GM08714 (cell line): ENCODE data around the gene DUS4L.

ENCODE experiments used
- H3K4me3 ChIP-seq: fragments of 200-500 bp; sonication (Bioruptor generic); 2 replicates; pipeline ENCODE4 v1.5.1; 2014; ENCODE audit warnings: mild to moderate bottlenecking, low read length, inconsistent platforms
- ZNF274 ChIP-seq: IDR thresholded peaks from 2 replicates; pipeline ENCODE4 v1.6.1; 2012; ENCODE audit warnings: mild to moderate bottlenecking, low read depth, low read length

The DUS4L gene

GRCh38 chr7:107593025-107593410 is 29.2 kb downstream of the DUS4L start:
- no peak for TF ChIP-seq ZNF274
- H3K4me3 ChIP-seq: no peak overlapping the region

- H3K4me3 ChIP-seq: no peak overlapping the region
- no peak for TF ChIP-seq ZNF274
Measured at GRCh38 chr7:107594961-107595737, 31.4 kb downstream of the DUS4L start.

GRCh38 chr7:107596881-107597581 is 33.3 kb downstream of the DUS4L start:
- TF ChIP-seq ZNF274: no peak
- no peak overlapping the region for H3K4me3 ChIP-seq

GRCh38 chr7:107597582-107597916 is 33.8 kb downstream of the DUS4L start:
- H3K4me3 ChIP-seq: no peak overlapping the region
- no peak for TF ChIP-seq ZNF274

GRCh38 chr7:107597953-107598352 is 34.2 kb downstream of the DUS4L start:
- no peak for TF ChIP-seq ZNF274
- H3K4me3 ChIP-seq: no peak overlapping the region

- TF ChIP-seq ZNF274: no peak
- no peak overlapping the region for H3K4me3 ChIP-seq
Measured at GRCh38 chr7:107599262-107599661, 35.5 kb downstream of the DUS4L start.

GRCh38 chr7:107600816-107601215 is 37.0 kb downstream of the DUS4L start:
- no peak overlapping the region for H3K4me3 ChIP-seq
- no peak for TF ChIP-seq ZNF274

GRCh38 chr7:107605218-107605815 is 41.5 kb downstream of the DUS4L start:
- H3K4me3 ChIP-seq: no peak overlapping the region
- TF ChIP-seq ZNF274: no peak

- no peak for TF ChIP-seq ZNF274
- H3K4me3 ChIP-seq: no peak overlapping the region
Measured at GRCh38 chr7:107606303-107606702, 42.5 kb downstream of the DUS4L start.

- H3K4me3 ChIP-seq: no peak overlapping the region
- no peak for TF ChIP-seq ZNF274
Measured at GRCh38 chr7:107609811-107610261, 46.1 kb downstream of the DUS4L start.

GRCh38 chr7:107610323-107610722 is 46.6 kb downstream of the DUS4L start:
- no peak overlapping the region for H3K4me3 ChIP-seq
- no peak for TF ChIP-seq ZNF274

GRCh38 chr7:107613439-107613838 is 49.7 kb downstream of the DUS4L start:
- TF ChIP-seq ZNF274: no peak

GRCh38 chr7:107613948-107614347 is 50.2 kb downstream of the DUS4L start:
- no peak for TF ChIP-seq ZNF274
- H3K4me3 ChIP-seq: no peak overlapping the region

More at GRCh38 chr7:107613439-107613838, 49.7 kb downstream of the DUS4L start:
- no peak overlapping the region for H3K4me3 ChIP-seq

- TF ChIP-seq ZNF274: no peak
- H3K4me3 ChIP-seq: no peak overlapping the region
Measured at GRCh38 chr7:107614425-107614824, 50.7 kb downstream of the DUS4L start.
